Measurements from ENCODE around the gene FUT6. TPM values are rescaled to one million over a fixed set of nuclear protein-coding genes. Genes with fewer than 3 reads are reported as not detected.

The FUT6 gene
- total RNA-seq, 2 donors from 2014 or later = 3.6 to 12.2 TPM

DNA sequence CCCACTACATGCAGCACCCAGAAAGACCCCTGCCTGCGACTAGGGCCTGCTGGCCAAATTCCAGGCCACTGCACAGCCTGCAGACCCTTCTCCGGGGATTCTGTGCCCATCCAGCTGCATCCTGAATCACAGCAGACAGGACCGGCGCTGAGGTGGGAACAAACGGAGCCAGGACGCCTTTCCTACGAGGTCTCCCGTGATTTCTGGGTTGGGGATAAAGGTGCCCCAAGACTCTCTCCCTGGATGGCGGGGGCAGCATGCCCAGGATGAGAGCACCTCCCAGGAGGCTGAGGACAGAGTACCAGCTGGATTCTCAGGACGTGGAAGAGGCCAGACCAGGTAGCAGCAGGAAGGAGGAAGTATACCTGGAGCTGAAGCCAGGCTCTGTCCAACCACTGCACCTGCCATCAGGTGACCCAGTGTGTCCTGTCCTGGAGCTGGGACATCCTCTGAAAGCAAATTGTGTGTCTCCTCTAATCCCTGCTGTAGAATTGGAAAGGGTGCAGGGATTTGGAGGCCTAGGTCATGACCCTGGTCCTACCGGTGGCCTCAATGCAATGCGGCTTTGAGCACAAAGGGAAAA lies 34.2 kb upstream of the FUT6 start:
- WGBS, 2 donors = 82 to 87% methylated on average over 3 to 12 of the region's 12 CpGs
- no peak for DNase-seq
- intact Hi-C loops (cut with DNase I) = no loop called here
- Histone ChIP-seq H3K27ac (no peak overlapping the region), H3K4me3 (no peak overlapping the region), H3K9me3 (no peaks in the 10 kb centered on the region), H3K27me3 (no peaks in the 10 kb centered on the region), H3K36me3 (replicated peaks in 1 of 2; ENCODE audit: insufficient read depth in 1 of 2, low read depth in 2 of 2) (no peaks in the 10 kb centered on the region), H3K4me1 (peaks cover 9% of the 10 kb centered on the region)
- no peak for ATAC-seq
- TF ChIP-seq POLR2A (IDR thresholded peaks at IDR 0.05) = no peak
- TF ChIP-seq, protein P1, sequence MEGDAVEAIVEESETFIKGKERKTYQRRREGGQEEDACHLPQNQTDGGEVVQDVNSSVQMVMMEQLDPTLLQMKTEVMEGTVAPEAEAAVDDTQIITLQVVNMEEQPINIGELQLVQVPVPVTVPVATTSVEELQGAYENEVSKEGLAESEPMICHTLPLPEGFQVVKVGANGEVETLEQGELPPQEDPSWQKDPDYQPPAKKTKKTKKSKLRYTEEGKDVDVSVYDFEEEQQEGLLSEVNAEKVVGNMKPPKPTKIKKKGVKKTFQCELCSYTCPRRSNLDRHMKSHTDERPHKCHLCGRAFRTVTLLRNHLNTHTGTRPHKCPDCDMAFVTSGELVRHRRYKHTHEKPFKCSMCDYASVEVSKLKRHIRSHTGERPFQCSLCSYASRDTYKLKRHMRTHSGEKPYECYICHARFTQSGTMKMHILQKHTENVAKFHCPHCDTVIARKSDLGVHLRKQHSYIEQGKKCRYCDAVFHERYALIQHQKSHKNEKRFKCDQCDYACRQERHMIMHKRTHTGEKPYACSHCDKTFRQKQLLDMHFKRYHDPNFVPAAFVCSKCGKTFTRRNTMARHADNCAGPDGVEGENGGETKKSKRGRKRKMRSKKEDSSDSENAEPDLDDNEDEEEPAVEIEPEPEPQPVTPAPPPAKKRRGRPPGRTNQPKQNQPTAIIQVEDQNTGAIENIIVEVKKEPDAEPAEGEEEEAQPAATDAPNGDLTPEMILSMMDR (IDR thresholded peaks at IDR 0.05) = no peak

- DNase-seq (no peak), ATAC-seq (no peak)
- 78 to 81% methylated on average over 12 of the region's 12 CpGs for WGBS, 2 donors
- H3K36me3 ChIP-seq (replicated peaks in 1 of 2; ENCODE audit: insufficient read depth in 1 of 2, low read depth in 2 of 2) = no peaks in the 10 kb centered on the region
- H3K9me3 ChIP-seq = no peaks in the 10 kb centered on the region
- intact Hi-C loops (cut with DNase I) = no loop called here
- H3K27me3 ChIP-seq = no peaks in the 10 kb centered on the region
- no peaks in the 10 kb centered on the region for H3K4me1 ChIP-seq
- no peak for TF ChIP-seq POLR2A (IDR thresholded peaks at IDR 0.05)
- TF ChIP-seq, protein P1 (IDR thresholded peaks at IDR 0.05) = no peak
- H3K4me3 ChIP-seq = no peak overlapping the region
- H3K27ac ChIP-seq = no peak overlapping the region
Observed at GRCh38 chr19:5870986-5871394, 31.5 kb upstream of the FUT6 start.

DNA sequence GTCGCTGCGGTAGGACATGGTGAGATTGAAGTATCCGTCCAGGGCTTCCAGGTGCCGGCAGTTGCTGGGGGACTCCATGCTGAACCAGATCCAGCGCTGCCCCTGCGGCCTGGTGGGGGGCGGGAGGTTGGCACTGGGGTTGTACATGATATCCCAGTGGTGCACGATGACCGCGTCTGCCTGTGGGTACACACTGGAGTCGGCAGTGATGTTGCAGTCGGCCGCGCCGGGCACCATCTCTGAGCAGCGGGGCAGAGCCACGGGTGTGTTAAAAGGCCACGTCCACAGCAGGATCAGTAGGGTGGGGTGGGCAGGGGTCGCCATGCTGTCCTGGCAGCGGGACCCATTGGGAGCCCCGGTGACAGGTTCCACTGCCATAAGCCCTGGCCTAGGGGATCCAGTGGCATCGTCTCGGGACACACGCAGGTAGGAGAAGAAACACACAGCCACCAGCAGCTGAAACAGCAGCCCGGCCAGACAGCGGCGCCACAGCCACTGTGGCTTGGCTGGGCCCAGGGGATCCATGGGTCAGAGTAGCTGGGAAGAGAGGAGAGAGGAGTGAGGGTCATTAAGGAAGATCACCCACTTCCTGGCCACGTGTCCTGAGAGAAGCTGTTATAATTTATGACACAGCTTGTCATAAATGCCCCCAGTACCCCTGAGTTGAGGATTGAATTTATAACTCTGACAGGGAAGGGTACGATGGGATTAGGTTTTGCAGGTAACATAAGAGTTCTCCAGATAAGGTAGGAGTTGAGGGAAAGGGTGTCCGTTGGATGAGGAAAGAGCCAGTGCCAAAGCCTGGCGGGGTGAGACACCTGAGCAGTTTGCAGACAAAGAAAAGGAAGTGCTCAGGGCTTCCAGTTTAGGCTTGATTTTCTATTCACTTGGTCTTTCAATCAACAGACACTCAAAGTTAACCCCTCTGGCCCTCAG lies 28.0 kb upstream of the FUT6 start:
- no peak for TF ChIP-seq POLR2A (IDR thresholded peaks at IDR 0.05)
- TF ChIP-seq, protein P1 (IDR thresholded peaks at IDR 0.05) = no peak
- 74 to 79% methylated on average over 22 to 30 of the region's 31 CpGs for WGBS, 2 donors
- ATAC-seq = no peak

GRCh38 chr19:5865772-5866171 lies 26.3 kb upstream of the FUT6 start:
- no peaks in the 10 kb centered on the region for H3K27me3 ChIP-seq
- intact Hi-C loops (cut with DNase I) = no loop called here
- no peaks in the 10 kb centered on the region for H3K36me3 ChIP-seq (replicated peaks in 1 of 2; ENCODE audit: insufficient read depth in 1 of 2, low read depth in 2 of 2)
- 66 to 72% methylated on average over 10 to 11 of the region's 11 CpGs for WGBS, 2 donors
- no peak overlapping the region for H3K4me3 ChIP-seq
- H3K27ac ChIP-seq = no peak overlapping the region
- TF ChIP-seq POLR2A (IDR thresholded peaks at IDR 0.05) = no peak
- TF ChIP-seq, protein P1 (IDR thresholded peaks at IDR 0.05) = no peak
- no peaks in the 10 kb centered on the region for H3K9me3 ChIP-seq
- DNase-seq (no peak), ATAC-seq (no peak)
- no peaks in the 10 kb centered on the region for H3K4me1 ChIP-seq

More for the DNA sequence above, 28.0 kb upstream of the FUT6 start:
- no peaks in the 10 kb centered on the region for H3K4me1 ChIP-seq
- no peak overlapping the region for H3K27ac ChIP-seq
- no peaks in the 10 kb centered on the region for H3K36me3 ChIP-seq (replicated peaks in 1 of 2; ENCODE audit: insufficient read depth in 1 of 2, low read depth in 2 of 2)
- intact Hi-C loops (cut with DNase I) = no loop called here
- H3K4me3 ChIP-seq = no peak overlapping the region
- DNase-seq = no peak
- H3K9me3 ChIP-seq = no peaks in the 10 kb centered on the region
- no peaks in the 10 kb centered on the region for H3K27me3 ChIP-seq
